Prostate gland (tissue), 2 donors: ENCODE results near the gene CLEC16A. TPM values are rescaled to one million over a fixed set of nuclear protein-coding genes. Genes with fewer than 3 reads are reported as not detected.

ENCODE experiments used
- DNase-seq: peaks from one replicate; pipeline ENCODE4 v3.0.0-alpha.2; 2019; ENCODE audit warnings: low spot score
- H3K27ac ChIP-seq, 2 donors: fragments of 200-600 bp; sonication (generic); 2 replicates each; pipeline ENCODE4 v1.5.1; 2017 to 2019
- H3K27me3 ChIP-seq: fragments of 200-600 bp; sonication (generic); replicated peaks from 2 replicates; pipeline ENCODE4 v1.5.1; 2019; ENCODE audit not compliant: insufficient read depth
- H3K36me3 ChIP-seq, 2 donors: fragments of 200-600 bp; sonication (generic); 1 replicate in 1 of 2; 2 replicates in 1 of 2; pipeline versions ENCODE4 v1.5.1 to v1.8.1; 2017 to 2019
- H3K4me1 ChIP-seq: fragments of 200-600 bp; sonication (generic); replicated peaks from 2 replicates; pipeline ENCODE4 v1.5.1; 2019
- H3K4me3 ChIP-seq, 2 donors: fragments of 200-600 bp; sonication (generic); 2 replicates each; pipeline ENCODE4 v1.5.1; 2017 to 2019
- H3K9me3 ChIP-seq: fragments of 200-600 bp; sonication (generic); 2 replicates; pipeline ENCODE4 v1.5.1; 2017
- POLR2A ChIP-seq: fragments of 450-650 bp; IDR thresholded peaks from one replicate; pipeline ENCODE4 v1.6.1; 2016; ENCODE audit warnings: antibody characterized with exemption, mild to moderate bottlenecking
- POLR2AphosphoS5 ChIP-seq: sonication (generic); formaldehyde crosslinking; IDR thresholded peaks from one replicate; pipeline ENCODE4 v1.6.1; 2017; ENCODE audit warnings: antibody characterized with exemption
- WGBS: methylation state at CpG from one replicate; pipeline ENCODE4 v1.1.5; 2018; 5-methylcytosine and 5-hydroxymethylcytosine counted together
- intact Hi-C: fragments of 100-400 bp; cut with DNase I; formaldehyde crosslinking; loops from one replicate; pipeline ENCODE4 v1.14.2; 2022
- total RNA-seq, 2 donors: library from RNA; depleted of rRNA; stranded (reverse); fragments of >200 nt; gene quantifications; one replicate each; pipeline ENCODE4 v1.1.0, GENCODE V29; 2016
- TF ChIP-seq, protein P1 (sequence below), 4 experiments: fragments of 200-600 bp in 2 of 4; fragments of 450-650 bp in 2 of 4; sonication (generic) in 2 of 4; IDR thresholded peaks; 1 replicate in 3 of 4; 2 replicates in 1 of 4; pipeline ENCODE4 v1.5.1; 2016 to 2019; ENCODE audit warnings: antibody characterized with exemption in 4 of 4, mild to moderate bottlenecking in 2 of 4, moderate library complexity in 2 of 4

The CLEC16A gene
- total RNA-seq, 2 donors from 2014 or later = 26.1 to 52.2 TPM

DNA sequence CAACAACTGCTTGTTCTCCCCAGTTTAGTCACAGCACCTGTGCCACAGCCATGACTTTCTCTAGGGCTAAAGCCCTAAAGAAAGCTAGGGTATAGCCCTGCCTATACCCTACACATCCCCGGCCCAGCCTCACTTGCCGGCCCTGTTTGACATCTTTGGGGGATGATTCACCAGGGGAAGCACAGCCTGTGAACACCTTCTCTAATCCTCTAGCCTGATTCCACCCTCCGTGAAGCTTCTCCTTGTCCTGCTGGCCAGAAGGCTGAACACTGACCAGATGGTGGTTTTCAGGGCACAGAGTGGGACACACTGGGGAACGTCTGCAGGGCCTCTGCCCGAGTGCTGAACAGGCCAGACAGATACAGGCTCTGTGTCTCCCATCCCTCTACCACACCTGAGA lies 6.0 kb downstream of the CLEC16A start:
- intact Hi-C loops = no loop called here

DNA sequence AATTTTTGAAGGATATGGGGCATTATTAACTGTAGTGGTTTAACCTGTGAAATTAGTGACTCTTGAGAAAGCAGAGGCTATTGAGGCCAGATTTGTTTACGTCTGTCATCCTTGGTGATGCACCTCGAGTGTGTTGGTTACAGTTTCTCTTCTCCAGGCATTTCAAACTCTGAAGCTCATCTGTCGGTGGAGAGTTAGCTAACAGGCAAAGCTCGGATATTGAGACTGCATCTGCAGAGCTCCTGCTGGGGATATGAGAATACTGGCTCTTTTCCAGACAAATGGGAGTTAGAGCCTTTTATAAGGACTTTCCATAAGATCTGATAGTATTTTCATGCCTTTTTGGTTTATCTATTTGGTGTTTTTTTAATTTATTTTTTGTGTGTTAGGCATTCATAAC lies 6.7 kb downstream of the CLEC16A start:
- intact Hi-C loops = no loop called here
- Histone ChIP-seq H3K36me3 (no peaks in the 10 kb centered on the region), H3K4me1 (peaks cover 9% of the 10 kb centered on the region), H3K4me3 (no peak overlapping the region), H3K27ac (no peak overlapping the region), H3K9me3 (no peaks in the 10 kb centered on the region), H3K27me3 (no peaks in the 10 kb centered on the region)
- no peak for DNase-seq
- WGBS = 57% methylated on average over 4 of the region's 4 CpGs
- TF ChIP-seq POLR2AphosphoS5 (no peak), POLR2A (no peak)
- TF ChIP-seq, protein P1, sequence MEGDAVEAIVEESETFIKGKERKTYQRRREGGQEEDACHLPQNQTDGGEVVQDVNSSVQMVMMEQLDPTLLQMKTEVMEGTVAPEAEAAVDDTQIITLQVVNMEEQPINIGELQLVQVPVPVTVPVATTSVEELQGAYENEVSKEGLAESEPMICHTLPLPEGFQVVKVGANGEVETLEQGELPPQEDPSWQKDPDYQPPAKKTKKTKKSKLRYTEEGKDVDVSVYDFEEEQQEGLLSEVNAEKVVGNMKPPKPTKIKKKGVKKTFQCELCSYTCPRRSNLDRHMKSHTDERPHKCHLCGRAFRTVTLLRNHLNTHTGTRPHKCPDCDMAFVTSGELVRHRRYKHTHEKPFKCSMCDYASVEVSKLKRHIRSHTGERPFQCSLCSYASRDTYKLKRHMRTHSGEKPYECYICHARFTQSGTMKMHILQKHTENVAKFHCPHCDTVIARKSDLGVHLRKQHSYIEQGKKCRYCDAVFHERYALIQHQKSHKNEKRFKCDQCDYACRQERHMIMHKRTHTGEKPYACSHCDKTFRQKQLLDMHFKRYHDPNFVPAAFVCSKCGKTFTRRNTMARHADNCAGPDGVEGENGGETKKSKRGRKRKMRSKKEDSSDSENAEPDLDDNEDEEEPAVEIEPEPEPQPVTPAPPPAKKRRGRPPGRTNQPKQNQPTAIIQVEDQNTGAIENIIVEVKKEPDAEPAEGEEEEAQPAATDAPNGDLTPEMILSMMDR (IDR thresholded peaks at IDR 0.05) = no peak

More for the DNA sequence above, 6.0 kb downstream of the CLEC16A start:
- no peaks in the 10 kb centered on the region for H3K27me3 ChIP-seq
- DNase-seq = no peak
- no peaks in the 10 kb centered on the region for H3K9me3 ChIP-seq
- H3K27ac ChIP-seq = no peak overlapping the region
- no peak overlapping the region for H3K4me3 ChIP-seq
- TF ChIP-seq, protein P1 (IDR thresholded peaks at IDR 0.05) = no peak
- TF ChIP-seq POLR2A = no peak
- TF ChIP-seq POLR2AphosphoS5 = no peak
- H3K36me3 ChIP-seq = no peaks in the 10 kb centered on the region
- H3K4me1 ChIP-seq = peaks cover 13% of the 10 kb centered on the region
- WGBS = 46% methylated on average over 5 of the region's 5 CpGs

DNA sequence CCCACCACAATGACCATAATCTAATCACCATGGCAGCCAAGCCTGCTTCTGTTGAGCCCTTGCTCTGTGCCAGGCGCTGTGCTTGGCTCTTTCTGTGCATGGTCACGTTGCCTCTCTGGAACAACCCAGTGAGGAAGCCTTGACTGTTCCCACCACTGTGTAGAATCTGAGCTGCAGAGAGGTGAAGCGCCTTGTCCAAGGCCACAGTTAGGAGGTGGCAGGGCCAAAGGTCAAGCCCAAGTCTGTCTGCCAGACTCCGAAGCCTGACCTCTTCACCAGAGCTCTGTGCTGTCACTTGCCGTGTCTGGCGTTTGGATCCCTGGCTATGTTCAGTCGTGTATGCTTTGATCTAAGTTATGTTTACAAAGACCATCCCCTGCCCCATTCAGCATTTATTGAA lies 10.5 kb downstream of the CLEC16A start:
- DNase-seq = no peak
- intact Hi-C loops = no loop called here
- Histone ChIP-seq H3K9me3 (no peaks in the 10 kb centered on the region), H3K27me3 (no peaks in the 10 kb centered on the region), H3K36me3 (no peaks in the 10 kb centered on the region), H3K4me1 (no peaks in the 10 kb centered on the region), H3K4me3 (no peak overlapping the region), H3K27ac (no peak overlapping the region)
- TF ChIP-seq POLR2AphosphoS5 (no peak), POLR2A (no peak)
- TF ChIP-seq, protein P1 (IDR thresholded peaks at IDR 0.05) = no peak
- WGBS = 87% methylated on average over 7 of the region's 7 CpGs

DNA sequence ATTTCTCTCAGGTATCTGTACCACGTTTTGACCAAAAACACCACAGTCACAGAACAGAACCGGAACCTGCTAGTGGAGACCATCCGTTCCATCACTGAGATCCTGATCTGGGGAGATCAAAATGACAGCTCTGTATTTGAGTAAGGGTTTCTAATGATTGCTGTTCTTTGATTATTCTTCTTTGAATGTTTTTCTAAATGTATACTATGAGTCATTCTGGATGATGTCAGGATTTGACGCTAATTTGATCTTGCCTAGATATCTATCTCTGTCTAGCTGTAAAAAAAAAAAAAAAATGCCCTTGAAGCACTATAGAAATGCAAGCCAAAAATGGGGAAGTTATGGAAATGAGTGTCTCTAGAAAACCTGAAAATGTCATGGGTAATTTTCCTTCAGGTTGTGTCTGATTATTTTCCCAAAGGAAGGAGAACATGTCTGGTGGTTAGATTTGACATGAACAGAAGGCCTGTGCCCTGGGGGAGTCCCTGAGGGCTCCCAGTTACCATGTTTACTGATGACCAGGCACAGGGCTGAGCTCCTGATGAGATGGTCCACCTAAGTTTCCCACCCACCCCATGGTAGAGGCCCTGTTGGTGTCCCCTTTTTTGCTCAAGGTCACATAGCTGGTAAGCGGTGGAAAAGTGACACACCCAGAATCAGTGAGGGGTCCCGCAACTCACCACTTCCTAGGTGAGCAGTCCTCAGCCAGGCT lies 13.6 kb downstream of the CLEC16A start:
- intact Hi-C loops = no loop called here
- H3K27ac ChIP-seq = no peak overlapping the region
- TF ChIP-seq POLR2A (no peak), POLR2AphosphoS5 (no peak)
- TF ChIP-seq, protein P1 (IDR thresholded peaks at IDR 0.05) = no peak
- 70% methylated on average over 6 of the region's 6 CpGs for WGBS
- H3K4me3 ChIP-seq = no peak overlapping the region
- no peaks in the 10 kb centered on the region for H3K36me3 ChIP-seq
- DNase-seq = no peak
- no peaks in the 10 kb centered on the region for H3K9me3 ChIP-seq
- no peaks in the 10 kb centered on the region for H3K27me3 ChIP-seq
- no peaks in the 10 kb centered on the region for H3K4me1 ChIP-seq

DNA sequence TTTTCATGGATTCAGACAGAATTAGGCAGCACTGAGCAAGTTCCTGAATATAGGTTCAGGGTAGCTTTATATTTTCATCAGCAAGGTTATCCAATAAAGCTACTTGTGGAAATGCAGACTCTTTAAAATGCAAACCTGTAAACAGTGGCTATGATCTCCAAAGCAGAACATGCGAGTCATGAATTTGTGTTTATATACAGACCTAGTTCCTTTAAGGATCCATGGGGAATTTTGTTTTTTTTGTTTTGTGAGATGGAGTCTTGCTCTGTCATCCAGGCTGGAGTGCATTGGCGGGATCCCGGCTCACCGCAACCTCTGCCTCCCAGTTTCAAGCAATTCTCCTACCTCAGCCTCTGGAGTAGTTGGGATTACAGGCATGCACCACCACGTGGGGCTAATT lies 14.8 kb downstream of the CLEC16A start:
- H3K9me3 ChIP-seq = no peaks in the 10 kb centered on the region
- 88% methylated on average over 5 of the region's 5 CpGs for WGBS
- no peak overlapping the region for H3K4me3 ChIP-seq
- no peak for DNase-seq
- intact Hi-C loops = no loop called here
- H3K36me3 ChIP-seq = no peaks in the 10 kb centered on the region
- H3K27ac ChIP-seq = no peak overlapping the region
- TF ChIP-seq, protein P1 (IDR thresholded peaks at IDR 0.05) = no peak
- TF ChIP-seq POLR2A (no peak), POLR2AphosphoS5 (no peak)
- H3K4me1 ChIP-seq = peaks cover 2% of the 10 kb centered on the region
- H3K27me3 ChIP-seq = no peaks in the 10 kb centered on the region
